D721Med (cell line): ENCODE data around the gene FEM1B.

Experiments
- DNase-seq: peaks from one replicate; pipeline ENCODE4 v3.0.0; 2011; ENCODE audit warnings: low spot score; ENCODE audit not compliant: insufficient read length
- FAIRE-seq: peaks from 2 replicates; lab custom pipeline; 2011; peaks lifted over from hg19 to GRCh38; lab: Jason Lieb, UNC
- CTCF ChIP-seq: IDR thresholded peaks from 2 replicates; pipeline ENCODE4 v1.5.1; 2012; ENCODE audit warnings: mild to moderate bottlenecking, control low read depth; ENCODE audit not compliant: insufficient read depth; ENCODE audit errors: missing control alignments

Gene FEM1B

GRCh38 chr15:68241088-68241935 lies 36.2 kb upstream of the FEM1B start:
- no peak for FAIRE-seq
- no peak for DNase-seq
- no peak for TF ChIP-seq CTCF

GRCh38 chr15:68244235-68244634 lies 33.3 kb upstream of the FEM1B start:
- DNase-seq (no peak), FAIRE-seq (no peak)
- TF ChIP-seq CTCF, result no peak

GRCh38 chr15:68249058-68249713 lies 28.4 kb upstream of the FEM1B start:
- DNase-seq (no peak), FAIRE-seq (no peak)
- TF ChIP-seq CTCF, result no peak

- peak; percentile 72 for FAIRE-seq
- peak; percentile 61 for DNase-seq
- peak; percentile 91 for TF ChIP-seq CTCF
Measured at GRCh38 chr15:68252925-68253534, 24.5 kb upstream of the FEM1B start.

GRCh38 chr15:68256675-68257450 lies 20.7 kb upstream of the FEM1B start:
- DNase-seq, result no peak
- TF ChIP-seq CTCF, result no peak
- no peak for FAIRE-seq

GRCh38 chr15:68258692-68259091 lies 18.9 kb upstream of the FEM1B start:
- no peak for TF ChIP-seq CTCF
- DNase-seq, result no peak
- FAIRE-seq, result no peak
